ENCODE measurements around the gene MAP7D1. TPM values are rescaled to one million over a fixed set of nuclear protein-coding genes. Genes with fewer than 3 reads are reported as not detected.

Gene MAP7D1
- total RNA-seq, 1 experiment from 2014 or later = 49.9 TPM

GRCh38 chr1:36148821-36149236 is 7.1 kb upstream of the MAP7D1 start:
- Histone ChIP-seq H2BK5ac (ENCODE audit: insufficient read length, low read length) (no peak overlapping the region), H3K79me1 (ENCODE audit: insufficient read depth, low read depth, low read length, poor library complexity, severe bottlenecking) (no peaks in the 10 kb centered on the region), H4K5ac (ENCODE audit: insufficient read length, low read depth, low read length) (no peak overlapping the region), H2AFZ (ENCODE audit: low read length) (no peak overlapping the region), H3T11ph (ENCODE audit: low read length) (no peak overlapping the region), H3K9me3 (ENCODE audit: control insufficient read depth, low read depth, low read length) (no peaks in the 10 kb centered on the region), H4K91ac (ENCODE audit: insufficient read length, low read depth, low read length) (no peak overlapping the region), H3K18ac (ENCODE audit: insufficient read length, low read depth, low read length) (peak overlapping the region; percentile 16), H4K20me1 (ENCODE audit: control insufficient read depth, insufficient read depth, insufficient read length) (no peaks in the 10 kb centered on the region), H3K4ac (ENCODE audit: low read depth, low read length) (no peak overlapping the region), H3K23ac (ENCODE audit: insufficient read length, low read depth, low read length) (no peak overlapping the region), H3K14ac (ENCODE audit: insufficient read depth, low read length) (peak overlapping the region; percentile 59; the same call in 1 of the 2 replicates), H3K23me2 (ENCODE audit: insufficient read length, low read depth, low read length, poor library complexity, severe bottlenecking) (peaks cover 3% of the 10 kb centered on the region), H2BK15ac (ENCODE audit: low read depth, low read length) (no peak overlapping the region), H3K27me3 (ENCODE audit: insufficient read depth, low read length) (peaks cover 12% of the 10 kb centered on the region; the same call in 1 of the 2 replicates), H2BK20ac (ENCODE audit: low read depth, low read length, poor library complexity, severe bottlenecking) (no peak overlapping the region), H2BK120ac (ENCODE audit: low read depth, low read length, poor library complexity, severe bottlenecking) (no peak overlapping the region), H3K4me2 (ENCODE audit: insufficient read depth, insufficient read length, low read length) (peak overlapping the region; percentile 99), H3K56ac (ENCODE audit: insufficient read length, low read depth, low read length) (no peak overlapping the region), H2AK5ac (ENCODE audit: insufficient read length, low read length) (no peak overlapping the region), H2BK12ac (ENCODE audit: insufficient read length, low read depth, low read length) (no peak overlapping the region), H3K27ac (ENCODE audit: insufficient read length, low read depth, low read length) (no peak overlapping the region), H4K8ac (replicated peaks; ENCODE audit: insufficient read length, low read depth, low read length) (no peak overlapping the region), H3K79me2 (ENCODE audit: insufficient read depth, low read length) (0 out of 2 replicates have a peak, but pooled peaks cover 3% of the 10 kb centered on the region), H3K4me1 (ENCODE audit: insufficient read depth, low read length) (no peaks in the 10 kb centered on the region; the same call in 1 of the 2 replicates), H3K9ac (ENCODE audit: extremely low read depth, insufficient read length, low read length) (peak overlapping the region; percentile 71)
- H3K36me3 Mint-ChIP-seq (ENCODE audit: insufficient read depth in 1 of 3, low read depth in 3 of 3) = peaks cover 6 to 9% (median 6%) of the 10 kb centered on the region in 3 experiments; a peak in 5 of 7 replicates
- H3K27ac Mint-ChIP-seq = peak overlapping the region; percentile 96 to 98 (median 96)
- H3K9me3 Mint-ChIP-seq = no peaks in the 10 kb centered on the region; a peak in 1 of 5 replicates
- H3K4me3 Mint-ChIP-seq = peak overlapping the region; percentile 87 to 93
- H3K27me3 Mint-ChIP-seq (ENCODE audit: low read depth) = peaks cover 20% of the 10 kb centered on the region
- H3K4me1 Mint-ChIP-seq = peaks cover 23 to 27% of the 10 kb centered on the region in 2 experiments
- WGBS (ENCODE audit: extremely low coverage, insufficient read length, low lambda C conversion rate) = no CpG with 5 or more reads among the region's 16 CpGs
- TF ChIP-seq CTCF (conservative IDR thresholded peaks at IDR 0.05) = no peak
- no peak for DNase-seq
